GM19099 (cell line): ENCODE measurements around the gene ANKRD13D.
A peak's percentile ranks its signal among the peaks of the same experiment; 100 is the strongest.

Source experiments
- POLR2A ChIP-seq: IDR thresholded peaks from 3 replicates; pipeline ENCODE4 v1.6.1; 2011; ENCODE audit warnings: low read depth; ENCODE audit not compliant: insufficient read length; ENCODE audit errors: extremely low read depth

Gene ANKRD13D

DNA sequence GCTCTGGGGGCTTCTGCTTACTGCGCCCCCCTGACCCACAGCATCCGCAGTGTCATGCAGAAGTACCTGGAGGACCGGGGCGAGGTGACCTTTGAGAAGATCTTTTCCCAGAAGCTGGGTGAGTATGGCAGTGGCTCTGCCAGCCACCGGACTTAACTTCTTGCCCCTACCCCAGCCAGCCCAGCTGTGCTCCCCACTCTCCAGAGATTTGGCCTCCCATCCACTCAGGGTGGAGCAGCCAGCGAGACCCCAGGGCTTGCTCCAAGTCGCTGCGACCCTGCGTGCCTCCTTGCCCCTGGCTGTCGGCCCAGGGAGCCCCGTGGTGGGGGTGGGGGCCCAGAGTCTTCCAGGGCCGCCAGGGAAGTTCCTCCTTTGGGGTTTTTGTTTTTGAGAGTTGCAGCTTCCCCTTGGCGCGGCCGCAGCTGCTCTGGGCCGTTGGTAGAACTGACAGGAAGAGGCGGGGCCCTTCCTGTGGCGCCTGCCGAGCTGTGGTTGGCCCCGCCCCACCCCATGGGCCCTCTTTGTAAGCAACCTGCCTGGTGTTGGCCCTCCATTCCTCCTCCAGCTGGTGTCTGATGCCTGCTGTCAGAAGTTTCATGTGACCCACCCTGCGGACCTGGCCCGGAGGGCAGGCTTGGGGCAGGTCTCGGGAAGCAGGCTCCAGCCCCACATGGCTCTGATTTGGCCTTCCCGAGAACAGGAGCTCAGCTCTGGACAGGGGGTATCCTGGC lies 11.7 kb upstream of the ANKRD13D start:
- TF ChIP-seq POLR2A, result peak; percentile 60

DNA sequence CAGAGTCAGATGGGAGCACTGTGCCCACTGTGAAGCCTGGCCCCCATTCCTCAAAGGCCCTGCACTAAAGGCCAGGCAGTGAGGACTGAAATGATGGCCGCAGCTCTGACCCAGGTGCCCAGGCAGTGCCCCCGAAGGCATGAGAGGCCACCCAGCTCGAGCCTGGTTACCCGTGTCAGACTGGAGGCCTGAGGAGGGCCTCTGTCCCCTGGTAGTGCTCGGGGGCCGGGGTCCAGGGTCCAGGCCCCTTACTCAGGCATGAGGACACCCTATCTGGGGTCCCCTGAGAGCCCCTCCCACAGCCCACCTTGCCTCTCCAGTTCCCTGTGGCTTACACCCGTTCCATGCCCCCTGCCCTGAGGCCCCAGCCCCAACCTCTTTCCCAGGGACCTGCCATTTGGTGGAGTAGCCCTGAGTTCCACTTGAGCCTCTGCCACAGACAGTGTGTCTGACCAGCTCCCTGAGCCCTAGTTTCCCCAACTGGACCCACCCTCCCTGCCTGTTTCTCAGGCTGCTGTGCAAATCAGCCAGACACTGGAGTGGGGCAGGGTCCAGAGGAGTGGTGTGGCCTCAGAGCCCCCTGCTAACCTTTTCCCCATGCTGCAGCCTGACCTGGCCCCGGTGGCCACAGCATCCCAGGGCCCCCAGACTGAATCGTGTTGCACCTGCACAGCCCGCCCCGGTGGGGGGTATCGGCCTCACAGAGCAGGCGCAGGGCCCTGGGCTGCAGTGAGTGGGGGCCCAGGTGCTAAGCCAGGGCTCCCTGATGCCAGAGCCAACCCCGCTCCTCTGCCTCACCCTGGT lies 10.8 kb upstream of the ANKRD13D start:
- no peak for TF ChIP-seq POLR2A

DNA sequence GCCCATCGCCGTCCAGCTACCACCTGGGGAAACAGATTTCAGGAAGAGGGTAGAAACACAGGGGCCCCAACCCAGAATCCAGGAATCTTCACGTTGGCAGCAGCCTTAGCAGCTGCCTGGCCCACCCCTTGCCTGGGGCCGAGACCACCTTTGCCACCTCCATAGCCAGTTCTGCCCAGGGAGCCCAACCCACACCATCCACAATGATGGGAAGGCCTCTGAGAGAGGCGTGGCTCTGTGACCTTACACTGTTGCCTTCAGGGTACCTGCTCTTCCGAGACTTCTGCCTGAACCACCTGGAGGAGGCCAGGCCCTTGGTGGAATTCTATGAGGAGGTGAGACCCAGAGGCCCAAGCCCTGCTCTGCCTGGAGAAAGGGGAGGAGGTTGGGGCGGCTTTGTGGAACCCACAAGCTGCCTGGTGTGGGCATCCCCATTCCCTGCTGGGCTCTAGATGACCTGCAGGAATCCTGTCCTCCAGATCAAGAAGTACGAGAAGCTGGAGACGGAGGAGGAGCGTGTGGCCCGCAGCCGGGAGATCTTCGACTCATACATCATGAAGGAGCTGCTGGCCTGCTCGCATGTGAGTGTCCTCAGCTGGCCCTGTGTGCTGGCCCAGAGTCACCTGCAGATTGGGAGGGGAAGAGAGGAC lies 10.0 kb upstream of the ANKRD13D start:
- TF ChIP-seq POLR2A, result peak; percentile 6

DNA sequence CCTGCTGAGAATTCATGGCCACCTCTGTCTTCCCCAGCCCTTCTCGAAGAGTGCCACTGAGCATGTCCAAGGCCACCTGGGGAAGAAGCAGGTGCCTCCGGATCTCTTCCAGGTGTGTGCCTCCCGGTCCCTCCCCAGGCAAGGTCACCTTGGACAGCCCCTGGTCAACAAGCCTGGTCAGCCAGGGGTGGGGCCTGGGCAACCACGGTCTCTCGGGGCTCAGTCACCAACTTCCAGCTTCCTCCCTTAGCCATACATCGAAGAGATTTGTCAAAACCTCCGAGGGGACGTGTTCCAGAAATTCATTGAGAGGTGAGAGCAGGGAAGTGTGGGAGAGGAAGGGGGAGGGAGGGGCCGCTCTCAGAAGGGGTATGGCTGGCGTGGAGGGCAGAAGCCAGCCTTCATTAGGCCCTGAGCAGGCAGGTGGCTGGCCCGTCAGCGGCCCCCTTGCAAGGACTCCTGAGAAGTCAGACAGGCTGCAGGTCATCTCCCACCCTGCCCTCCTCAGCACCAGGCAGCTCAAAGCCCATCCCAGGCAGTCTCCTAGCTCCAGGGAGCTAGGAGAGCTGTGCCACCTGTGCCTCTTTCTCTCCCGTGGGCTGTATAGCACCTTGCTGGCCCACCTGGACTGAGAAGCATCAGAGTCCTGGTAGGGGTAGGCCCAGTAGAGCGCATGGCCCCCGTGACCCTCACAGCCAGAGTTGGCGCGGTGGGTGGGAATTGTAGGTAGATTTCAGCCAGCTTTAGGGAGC lies 9.3 kb upstream of the ANKRD13D start:
- TF ChIP-seq POLR2A, result no peak

DNA sequence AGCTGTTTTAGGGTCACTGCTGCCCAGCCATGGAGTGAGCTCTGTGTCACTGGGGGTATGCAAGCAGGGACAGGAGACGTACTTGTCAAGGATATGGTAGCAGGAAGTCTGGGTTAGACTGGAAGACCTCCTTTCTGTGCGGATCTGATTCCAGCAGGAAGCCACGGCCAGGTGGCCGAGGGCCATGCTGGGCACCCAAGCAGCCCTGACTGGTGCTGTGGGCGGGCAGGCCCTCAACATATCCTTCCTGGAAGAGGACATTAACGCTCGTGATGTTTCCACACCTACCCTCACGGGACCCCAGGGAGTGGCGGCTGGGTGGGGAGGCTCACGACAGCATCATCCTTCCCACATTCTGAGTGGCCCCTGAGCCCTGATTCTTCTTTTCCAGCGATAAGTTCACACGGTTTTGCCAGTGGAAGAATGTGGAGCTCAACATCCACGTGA lies 8.7 kb upstream of the ANKRD13D start:
- no peak for TF ChIP-seq POLR2A

DNA sequence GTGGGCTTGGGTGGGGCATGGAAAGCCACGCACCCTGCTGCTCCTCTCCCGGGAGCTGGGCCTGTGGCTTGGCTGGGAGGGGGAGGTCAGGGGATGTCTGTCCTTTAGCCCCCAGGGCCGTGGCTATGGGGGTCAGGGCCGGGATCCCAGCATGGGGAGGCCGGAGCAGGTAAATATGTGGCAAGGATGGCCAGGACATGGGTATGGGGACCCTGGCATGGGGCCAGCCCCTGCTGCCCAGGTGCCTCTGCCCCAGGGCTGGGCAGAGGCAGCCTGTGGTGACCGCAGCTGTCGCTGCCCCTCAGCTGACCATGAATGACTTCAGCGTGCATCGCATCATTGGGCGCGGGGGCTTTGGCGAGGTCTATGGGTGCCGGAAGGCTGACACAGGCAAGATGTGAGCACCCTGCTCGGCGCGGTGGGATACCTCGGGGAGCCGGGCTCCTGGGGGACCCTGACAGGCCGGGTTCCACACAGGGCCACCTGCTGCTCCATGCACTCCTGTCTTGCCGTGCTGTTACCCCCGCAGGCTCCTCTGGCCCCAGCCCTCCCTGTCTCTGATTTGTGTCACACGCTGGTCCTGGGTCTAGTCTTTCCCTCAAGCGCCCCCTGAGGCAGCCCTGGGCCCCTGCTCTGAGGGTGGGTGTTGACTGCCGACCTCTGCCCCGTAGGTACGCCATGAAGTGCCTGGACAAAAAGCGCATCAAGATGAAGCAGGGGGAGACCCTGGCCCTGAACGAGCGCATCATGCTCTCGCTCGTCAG lies 8.1 kb upstream of the ANKRD13D start:
- TF ChIP-seq POLR2A, result no peak

DNA sequence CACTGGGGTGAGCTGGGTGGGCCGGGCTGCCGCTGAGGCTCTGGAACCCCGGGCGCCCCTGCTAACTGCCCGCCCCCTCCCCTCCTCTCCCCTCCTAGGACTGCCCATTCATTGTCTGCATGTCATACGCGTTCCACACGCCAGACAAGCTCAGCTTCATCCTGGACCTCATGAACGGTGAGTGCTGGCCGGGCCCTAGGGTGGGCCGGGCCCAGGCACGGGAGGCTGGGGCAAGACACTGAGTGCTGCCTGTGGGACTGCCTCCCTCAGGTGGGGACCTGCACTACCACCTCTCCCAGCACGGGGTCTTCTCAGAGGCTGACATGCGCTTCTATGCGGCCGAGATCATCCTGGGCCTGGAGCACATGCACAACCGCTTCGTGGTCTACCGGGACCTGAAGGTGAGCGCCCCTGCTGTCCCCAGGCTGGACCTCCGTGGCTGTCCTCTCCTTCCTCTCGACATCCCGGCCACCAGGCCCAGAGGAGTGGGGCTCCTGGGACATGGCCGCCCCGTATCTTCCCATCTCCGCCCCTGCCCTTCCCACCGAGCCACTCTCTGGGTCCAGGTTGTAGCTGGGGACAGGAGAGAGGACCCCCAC lies 7.5 kb upstream of the ANKRD13D start:
- TF ChIP-seq POLR2A, result no peak

DNA sequence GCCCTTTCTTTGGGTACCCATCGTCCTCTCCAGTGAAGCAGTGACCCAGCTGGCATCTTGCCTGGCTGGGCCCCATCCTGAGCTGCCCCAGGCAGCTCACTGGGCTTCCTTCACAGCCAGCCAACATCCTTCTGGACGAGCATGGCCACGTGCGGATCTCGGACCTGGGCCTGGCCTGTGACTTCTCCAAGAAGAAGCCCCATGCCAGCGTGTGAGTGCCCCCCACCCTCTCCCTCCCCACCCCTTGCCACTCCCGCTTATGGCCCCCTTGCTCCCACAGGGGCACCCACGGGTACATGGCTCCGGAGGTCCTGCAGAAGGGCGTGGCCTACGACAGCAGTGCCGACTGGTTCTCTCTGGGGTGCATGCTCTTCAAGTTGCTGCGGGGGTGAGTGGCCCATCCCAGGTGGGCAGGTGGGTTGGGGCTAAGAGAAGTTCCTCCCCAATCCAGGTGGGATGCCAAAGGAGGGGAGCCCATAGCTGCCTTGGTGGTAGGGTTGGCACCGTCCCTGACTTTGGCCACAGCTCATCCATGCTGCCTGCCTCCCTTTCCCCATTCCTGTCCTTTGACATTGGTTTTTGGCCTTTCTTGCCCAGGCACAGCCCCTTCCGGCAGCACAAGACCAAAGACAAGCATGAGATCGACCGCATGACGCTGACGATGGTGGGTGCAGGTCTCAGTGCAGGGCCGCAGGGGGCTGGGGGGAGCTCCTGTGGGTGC lies 6.8 kb upstream of the ANKRD13D start:
- no peak for TF ChIP-seq POLR2A

DNA sequence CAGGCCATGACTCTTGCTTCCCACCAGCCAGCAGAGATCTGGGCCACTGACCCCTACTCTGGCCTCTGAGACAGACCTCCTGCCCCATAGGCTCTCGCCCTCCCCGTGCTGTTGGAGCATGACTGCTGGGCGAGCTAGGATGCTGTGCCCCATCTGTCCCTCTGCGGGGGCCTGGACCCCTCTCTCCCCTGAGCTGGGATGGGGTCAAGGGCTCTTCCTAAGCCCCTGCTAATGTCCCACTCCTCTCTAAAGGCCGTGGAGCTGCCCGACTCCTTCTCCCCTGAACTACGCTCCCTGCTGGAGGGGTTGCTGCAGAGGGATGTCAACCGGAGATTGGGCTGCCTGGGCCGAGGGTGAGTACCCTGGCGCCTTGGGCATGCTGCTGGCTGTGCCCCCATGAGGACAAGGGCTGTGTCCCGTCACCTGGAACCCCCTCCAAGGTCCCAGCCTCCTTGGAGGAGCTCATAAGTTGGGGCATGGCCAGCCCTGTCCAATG lies 6.2 kb upstream of the ANKRD13D start:
- no peak for TF ChIP-seq POLR2A

DNA sequence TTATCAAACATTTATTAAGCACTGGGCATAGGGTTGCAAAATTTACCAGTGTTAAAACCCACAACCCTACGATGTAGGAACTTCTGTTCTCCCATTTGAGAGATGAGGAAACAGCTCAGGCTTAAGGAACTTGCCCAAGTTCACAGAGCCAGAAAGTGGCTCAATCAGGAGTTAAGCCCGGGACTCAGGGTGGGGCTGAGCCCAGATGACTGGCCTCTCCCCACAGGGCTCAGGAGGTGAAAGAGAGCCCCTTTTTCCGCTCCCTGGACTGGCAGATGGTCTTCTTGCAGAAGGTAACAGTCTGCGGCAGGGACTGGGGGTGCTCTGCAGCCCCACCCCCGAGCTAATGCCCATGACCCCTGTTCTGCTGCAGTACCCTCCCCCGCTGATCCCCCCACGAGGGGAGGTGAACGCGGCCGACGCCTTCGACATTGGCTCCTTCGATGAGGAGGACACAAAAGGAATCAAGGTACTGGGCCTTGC lies 5.6 kb upstream of the ANKRD13D start:
- no peak for TF ChIP-seq POLR2A

DNA sequence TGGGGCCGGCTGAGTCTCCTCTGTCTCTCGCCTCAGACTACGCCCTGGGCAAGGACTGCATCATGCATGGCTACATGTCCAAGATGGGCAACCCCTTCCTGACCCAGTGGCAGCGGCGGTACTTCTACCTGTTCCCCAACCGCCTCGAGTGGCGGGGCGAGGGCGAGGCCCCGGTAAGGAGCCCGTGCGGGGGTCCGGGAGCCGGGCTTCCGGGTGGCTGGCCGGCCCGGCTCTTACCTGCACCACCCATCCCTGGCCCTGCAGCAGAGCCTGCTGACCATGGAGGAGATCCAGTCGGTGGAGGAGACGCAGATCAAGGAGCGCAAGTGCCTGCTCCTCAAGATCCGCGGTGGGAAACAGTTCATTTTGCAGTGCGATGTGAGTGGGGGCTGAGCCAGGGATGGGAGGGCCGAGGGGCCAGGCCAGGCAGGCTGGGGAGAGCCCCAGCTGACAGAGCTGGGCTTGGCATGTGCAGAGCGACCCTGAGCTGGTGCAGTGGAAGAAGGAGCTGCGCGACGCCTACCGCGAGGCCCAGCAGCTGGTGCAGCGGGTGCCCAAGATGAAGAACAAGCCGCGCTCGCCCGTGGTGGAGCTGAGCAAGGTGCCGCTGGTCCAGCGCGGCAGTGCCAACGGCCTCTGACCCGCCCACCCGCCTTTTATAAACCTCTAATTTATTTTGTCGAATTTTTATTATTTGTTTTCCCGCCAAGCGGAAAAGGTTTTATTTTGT lies 4.1 kb upstream of the ANKRD13D start:
- TF ChIP-seq POLR2A, result no peak

DNA sequence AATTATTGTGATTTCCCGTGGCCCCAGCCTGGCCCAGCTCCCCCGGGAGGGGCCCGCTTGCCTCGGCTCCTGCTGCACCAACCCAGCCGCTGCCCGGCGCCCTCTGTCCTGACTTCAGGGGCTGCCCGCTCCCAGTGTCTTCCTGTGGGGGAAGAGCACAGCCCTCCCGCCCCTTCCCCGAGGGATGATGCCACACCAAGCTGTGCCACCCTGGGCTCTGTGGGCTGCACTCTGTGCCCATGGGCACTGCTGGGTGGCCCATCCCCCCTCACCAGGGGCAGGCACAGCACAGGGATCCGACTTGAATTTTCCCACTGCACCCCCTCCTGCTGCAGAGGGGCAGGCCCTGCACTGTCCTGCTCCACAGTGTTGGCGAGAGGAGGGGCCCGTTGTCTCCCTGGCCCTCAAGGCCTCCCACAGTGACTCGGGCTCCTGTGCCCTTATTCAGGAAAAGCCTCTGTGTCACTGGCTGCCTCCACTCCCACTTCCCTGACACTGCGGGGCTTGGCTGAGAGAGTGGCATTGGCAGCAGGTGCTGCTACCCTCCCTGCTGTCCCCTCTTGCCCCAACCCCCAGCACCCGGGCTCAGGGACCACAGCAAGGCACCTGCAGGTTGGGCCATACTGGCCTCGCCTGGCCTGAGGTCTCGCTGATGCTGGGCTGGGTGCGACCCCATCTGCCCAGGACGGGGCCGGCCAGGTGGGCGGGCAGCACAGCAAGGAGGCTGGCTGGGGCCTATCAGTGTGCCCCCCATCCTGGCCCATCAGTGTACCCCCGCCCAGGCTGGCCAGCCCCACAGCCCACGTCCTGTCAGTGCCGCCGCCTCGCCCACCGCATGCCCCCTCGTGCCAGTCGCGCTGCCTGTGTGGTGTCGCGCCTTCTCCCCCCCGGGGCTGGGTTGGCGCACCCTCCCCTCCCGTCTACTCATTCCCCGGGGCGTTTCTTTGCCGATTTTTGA lies 3.3 kb upstream of the ANKRD13D start:
- TF ChIP-seq POLR2A, result no peak
